ENCODE results near the gene CEP20.

CEP20 gene

DNA sequence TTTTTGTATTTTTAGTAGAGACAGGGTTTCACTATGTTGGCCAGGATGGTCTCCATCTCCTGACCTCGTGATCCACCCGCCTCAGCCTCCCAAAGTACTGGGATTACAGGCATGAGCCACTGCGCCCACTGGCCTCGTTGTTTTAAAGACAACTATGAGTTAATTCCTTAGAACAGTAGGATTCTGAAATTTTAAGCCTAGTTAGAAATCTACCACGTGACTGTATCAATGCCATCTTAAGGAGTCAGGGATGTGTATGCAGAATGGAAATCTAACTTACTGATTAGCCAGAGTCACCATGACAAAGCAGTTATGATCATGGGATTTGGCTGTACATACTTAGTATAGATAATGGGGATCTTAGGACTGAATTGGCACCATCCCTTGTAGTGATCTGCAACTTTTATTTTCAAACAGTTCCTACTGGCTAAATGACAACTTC, 2.8 kb downstream of the CEP20 start:
- H3K27ac Mint-ChIP-seq = no peak overlapping the region
- peaks cover 20% of the 10 kb centered on the region for H3K4me1 Mint-ChIP-seq
- peak overlapping the region; percentile 9 for H3K4me3 Mint-ChIP-seq

DNA sequence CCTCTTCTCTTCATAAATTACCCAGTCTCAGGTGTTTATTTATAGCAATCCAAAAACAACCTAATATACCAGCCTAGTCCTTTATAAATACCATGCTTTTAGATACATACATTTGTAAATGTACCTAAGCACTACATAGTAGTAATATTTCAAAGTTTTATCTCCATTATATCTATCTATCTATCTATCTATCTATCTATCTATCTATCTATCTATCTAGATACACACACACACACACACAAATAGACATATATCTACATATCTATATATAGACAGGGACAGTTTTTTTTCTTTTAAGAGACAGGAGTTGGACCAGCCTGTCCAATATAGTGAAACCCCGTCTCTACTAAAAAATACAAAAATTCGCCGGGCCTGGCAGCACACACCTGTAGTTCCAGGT, 5.8 kb downstream of the CEP20 start:
- no peak overlapping the region for H3K4me3 Mint-ChIP-seq
- H3K36me3 Mint-ChIP-seq = peaks cover 13% of the 10 kb centered on the region
- ATAC-seq (ENCODE audit: low read depth) = no peak
- no peaks in the 10 kb centered on the region for H3K27me3 Mint-ChIP-seq
- no peaks in the 10 kb centered on the region for H3K9me3 Mint-ChIP-seq
- H3K27ac Mint-ChIP-seq = no peak overlapping the region
- H3K4me1 Mint-ChIP-seq = peaks cover 18% of the 10 kb centered on the region
- no peak for DNase-seq (ENCODE audit: low spot score in 2 of 2)

More for the DNA sequence above, 2.8 kb downstream of the CEP20 start:
- ATAC-seq (ENCODE audit: low read depth) (no peak), DNase-seq (ENCODE audit: low spot score in 2 of 2) (no peak)
- H3K27me3 Mint-ChIP-seq = no peaks in the 10 kb centered on the region
- H3K9me3 Mint-ChIP-seq = no peaks in the 10 kb centered on the region
- H3K36me3 Mint-ChIP-seq = peaks cover 6% of the 10 kb centered on the region

- Mint-ChIP-seq H3K9me3 (no peaks in the 10 kb centered on the region), H3K27me3 (no peaks in the 10 kb centered on the region), H3K27ac (no peak overlapping the region), H3K36me3 (peaks cover 13% of the 10 kb centered on the region), H3K4me3 (no peak overlapping the region), H3K4me1 (peaks cover 13% of the 10 kb centered on the region)
- DNase-seq (ENCODE audit: low spot score in 2 of 2) (no peak), ATAC-seq (ENCODE audit: low read depth) (no peak)
Observed at GRCh38 chr16:15881794-15882379, 6.5 kb downstream of the CEP20 start.

- Mint-ChIP-seq H3K9me3 (no peaks in the 10 kb centered on the region), H3K36me3 (peaks cover 10% of the 10 kb centered on the region), H3K4me3 (no peak overlapping the region), H3K4me1 (peaks cover 5% of the 10 kb centered on the region), H3K27ac (no peak overlapping the region), H3K27me3 (no peaks in the 10 kb centered on the region)
- ATAC-seq (ENCODE audit: low read depth) (no peak), DNase-seq (ENCODE audit: low spot score in 2 of 2) (no peak)
Observed at GRCh38 chr16:15880434-15881308, 7.7 kb downstream of the CEP20 start.

- Mint-ChIP-seq H3K4me1 (peaks cover 6% of the 10 kb centered on the region), H3K27me3 (no peaks in the 10 kb centered on the region), H3K4me3 (no peak overlapping the region), H3K36me3 (peaks cover 13% of the 10 kb centered on the region), H3K27ac (no peak overlapping the region), H3K9me3 (no peaks in the 10 kb centered on the region)
- ATAC-seq (ENCODE audit: low read depth) = no peak
- no peak for DNase-seq (ENCODE audit: low spot score in 2 of 2)
Observed at GRCh38 chr16:15879255-15879811, 9.1 kb downstream of the CEP20 start.

DNA sequence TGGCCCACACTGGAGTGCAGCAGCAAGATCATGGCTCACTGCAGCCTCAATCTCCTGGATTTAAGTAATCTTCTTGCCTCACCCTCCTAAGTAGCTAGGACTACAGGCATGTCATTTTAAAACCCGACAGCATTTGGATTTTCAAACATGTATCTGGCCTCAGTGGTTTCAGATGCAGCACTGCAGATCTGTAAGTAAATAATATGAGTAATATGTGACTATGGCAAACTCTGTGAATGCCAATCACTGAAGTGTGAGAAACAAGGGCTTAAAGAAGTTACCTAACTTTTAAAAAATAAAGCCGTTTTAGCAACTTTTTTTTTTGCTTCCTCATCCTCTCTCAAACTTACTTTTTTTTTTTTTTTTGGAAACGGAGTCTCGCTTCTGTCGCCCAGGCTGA, 11.9 kb downstream of the CEP20 start:
- peaks cover 6% of the 10 kb centered on the region for H3K4me1 Mint-ChIP-seq
- no peaks in the 10 kb centered on the region for H3K9me3 Mint-ChIP-seq
- ATAC-seq (ENCODE audit: low read depth) (no peak), DNase-seq (ENCODE audit: low spot score in 2 of 2) (no peak)
- no peak overlapping the region for H3K27ac Mint-ChIP-seq
- H3K27me3 Mint-ChIP-seq = no peaks in the 10 kb centered on the region
- H3K4me3 Mint-ChIP-seq = no peak overlapping the region
- peaks cover 12% of the 10 kb centered on the region for H3K36me3 Mint-ChIP-seq

GRCh38 chr16:15874745-15875314, 13.6 kb downstream of the CEP20 start:
- Mint-ChIP-seq H3K9me3 (no peaks in the 10 kb centered on the region), H3K27me3 (no peaks in the 10 kb centered on the region), H3K4me3 (no peak overlapping the region), H3K4me1 (peaks cover 4% of the 10 kb centered on the region), H3K36me3 (peaks cover 15% of the 10 kb centered on the region), H3K27ac (peak overlapping the region; percentile 16)
- ATAC-seq (ENCODE audit: low read depth) (no peak), DNase-seq (ENCODE audit: low spot score in 2 of 2) (no peak)

GRCh38 chr16:15873737-15874136, 14.7 kb downstream of the CEP20 start:
- no peak for DNase-seq (ENCODE audit: low spot score in 2 of 2)
- H3K9me3 Mint-ChIP-seq = no peaks in the 10 kb centered on the region
- H3K27me3 Mint-ChIP-seq = no peaks in the 10 kb centered on the region
- H3K4me3 Mint-ChIP-seq = no peak overlapping the region
- H3K27ac Mint-ChIP-seq = no peak overlapping the region
- H3K36me3 Mint-ChIP-seq = peaks cover 16% of the 10 kb centered on the region
- H3K4me1 Mint-ChIP-seq = peaks cover 4% of the 10 kb centered on the region
- ATAC-seq (ENCODE audit: low read depth) = no peak

GRCh38 chr16:15873301-15873700, 15.1 kb downstream of the CEP20 start:
- DNase-seq (ENCODE audit: low spot score in 2 of 2) (no peak), ATAC-seq (ENCODE audit: low read depth) (no peak)
- Mint-ChIP-seq H3K9me3 (no peaks in the 10 kb centered on the region), H3K27me3 (no peaks in the 10 kb centered on the region), H3K27ac (no peak overlapping the region), H3K36me3 (peaks cover 16% of the 10 kb centered on the region), H3K4me3 (no peak overlapping the region), H3K4me1 (peaks cover 4% of the 10 kb centered on the region)

DNA sequence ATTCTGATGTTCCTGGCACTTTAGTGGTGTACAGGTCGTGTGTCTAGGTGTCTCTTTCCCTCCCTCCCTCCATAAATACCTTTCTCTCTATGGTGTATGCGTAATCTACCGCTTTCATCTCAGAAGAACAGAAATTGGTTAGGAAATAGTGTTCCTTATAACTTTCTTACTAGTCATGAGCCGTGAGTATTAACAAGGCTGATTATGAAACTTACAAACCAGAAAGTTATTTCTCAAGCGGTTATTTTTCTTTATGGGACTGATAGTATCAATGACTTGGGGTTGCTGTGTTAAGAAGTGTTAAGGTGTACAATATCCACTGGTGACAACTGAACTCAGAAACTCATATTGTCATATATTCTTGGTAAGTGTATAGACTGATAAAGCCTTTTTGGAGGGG, 18.4 kb downstream of the CEP20 start:
- no peak for DNase-seq (ENCODE audit: low spot score in 2 of 2)
- no peak overlapping the region for H3K27ac Mint-ChIP-seq
- peaks cover 2% of the 10 kb centered on the region for H3K4me1 Mint-ChIP-seq
- no peak for ATAC-seq (ENCODE audit: low read depth)
- peaks cover 19% of the 10 kb centered on the region for H3K36me3 Mint-ChIP-seq
- H3K27me3 Mint-ChIP-seq = no peaks in the 10 kb centered on the region
- no peak overlapping the region for H3K4me3 Mint-ChIP-seq
- H3K9me3 Mint-ChIP-seq = no peaks in the 10 kb centered on the region

DNA sequence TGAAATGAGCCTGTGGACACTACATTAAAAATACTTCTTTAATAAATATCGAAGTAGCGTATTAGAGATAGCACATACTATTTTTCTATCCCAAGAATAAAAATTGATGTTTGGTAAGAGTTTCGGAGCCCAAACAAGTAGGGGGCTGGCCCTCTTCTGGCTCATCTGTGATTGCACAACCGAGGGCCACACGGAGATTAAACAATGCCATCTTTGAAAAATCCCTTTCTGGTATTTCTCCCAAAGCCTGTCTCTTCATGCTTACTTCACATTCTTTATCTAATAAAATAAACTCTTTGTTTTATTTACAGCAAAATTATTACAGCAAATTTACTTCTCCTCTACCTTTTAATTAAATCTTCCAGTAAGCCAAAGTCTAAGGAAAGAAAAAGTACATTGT, 22.0 kb downstream of the CEP20 start:
- ATAC-seq (ENCODE audit: low read depth) = no peak
- Mint-ChIP-seq H3K4me1 (no peaks in the 10 kb centered on the region), H3K9me3 (no peaks in the 10 kb centered on the region), H3K27me3 (no peaks in the 10 kb centered on the region), H3K27ac (no peak overlapping the region), H3K36me3 (peaks cover 15% of the 10 kb centered on the region), H3K4me3 (no peak overlapping the region)
- DNase-seq (ENCODE audit: low spot score in 2 of 2) = no peak

GRCh38 chr16:15865742-15866141, 22.7 kb downstream of the CEP20 start:
- DNase-seq (ENCODE audit: low spot score in 2 of 2) (no peak), ATAC-seq (ENCODE audit: low read depth) (no peak)
- no peak overlapping the region for H3K4me3 Mint-ChIP-seq
- H3K27ac Mint-ChIP-seq = no peak overlapping the region
- H3K36me3 Mint-ChIP-seq = peaks cover 15% of the 10 kb centered on the region
- no peaks in the 10 kb centered on the region for H3K4me1 Mint-ChIP-seq
- H3K27me3 Mint-ChIP-seq = no peaks in the 10 kb centered on the region
- H3K9me3 Mint-ChIP-seq = no peaks in the 10 kb centered on the region

DNA sequence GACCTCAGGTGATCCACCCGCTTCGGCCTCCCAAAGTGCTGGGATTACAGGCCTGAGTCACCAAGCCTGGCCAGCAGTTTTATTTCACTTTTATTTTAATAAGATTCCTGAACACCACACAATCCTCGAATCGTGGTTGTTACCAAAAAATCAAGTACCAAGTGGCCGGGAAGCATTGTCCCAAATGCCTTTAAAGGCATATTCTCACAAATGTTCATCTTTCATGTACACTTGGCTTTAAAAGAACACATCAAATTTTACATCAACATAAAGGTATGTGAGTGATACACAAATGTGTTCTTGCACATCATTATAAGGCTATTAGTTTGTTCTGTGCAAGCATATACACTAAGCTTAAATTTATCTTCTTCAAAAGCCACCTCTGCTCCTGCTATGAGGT, 23.5 kb downstream of the CEP20 start:
- Mint-ChIP-seq H3K27me3 (no peaks in the 10 kb centered on the region), H3K36me3 (peaks cover 12% of the 10 kb centered on the region), H3K9me3 (no peaks in the 10 kb centered on the region), H3K4me3 (no peak overlapping the region), H3K4me1 (no peaks in the 10 kb centered on the region), H3K27ac (peak overlapping the region; percentile 2)
- DNase-seq (ENCODE audit: low spot score in 2 of 2) (no peak), ATAC-seq (ENCODE audit: low read depth) (no peak)

- Mint-ChIP-seq H3K27ac (no peak overlapping the region), H3K9me3 (no peaks in the 10 kb centered on the region), H3K4me1 (peaks cover 6% of the 10 kb centered on the region), H3K36me3 (peaks cover 7% of the 10 kb centered on the region), H3K4me3 (no peak overlapping the region), H3K27me3 (peaks cover 5% of the 10 kb centered on the region)
- DNase-seq (ENCODE audit: low spot score in 2 of 2) (no peak), ATAC-seq (ENCODE audit: low read depth) (no peak)
Observed at GRCh38 chr16:15861996-15862395, 26.4 kb downstream of the CEP20 start.

Data from memory B cell (primary cell).